HG02943 (cell line): Measurements from ENCODE around the gene PRCD.

Experiments
- ATAC-seq: cut with Tn5 transposase; IDR thresholded peaks from one replicate; pipeline ENCODE4 v1.9.1; 2021; ENCODE audit warnings: mild to moderate bottlenecking, low read depth, moderate library complexity; ENCODE audit not compliant: unreplicated experiment

The PRCD gene

GRCh38 chr17:76566988-76567431 lies 27.2 kb downstream of the PRCD start:
- ATAC-seq: no peak

GRCh38 chr17:76567634-76568432 lies 28.0 kb downstream of the PRCD start:
- ATAC-seq: no peak

- no peak for ATAC-seq
Observed at GRCh38 chr17:76568811-76569221, 29.0 kb downstream of the PRCD start.

GRCh38 chr17:76569607-76570279 lies 29.9 kb downstream of the PRCD start:
- ATAC-seq: no peak

GRCh38 chr17:76570457-76570856 lies 30.6 kb downstream of the PRCD start:
- no peak for ATAC-seq

DNA sequence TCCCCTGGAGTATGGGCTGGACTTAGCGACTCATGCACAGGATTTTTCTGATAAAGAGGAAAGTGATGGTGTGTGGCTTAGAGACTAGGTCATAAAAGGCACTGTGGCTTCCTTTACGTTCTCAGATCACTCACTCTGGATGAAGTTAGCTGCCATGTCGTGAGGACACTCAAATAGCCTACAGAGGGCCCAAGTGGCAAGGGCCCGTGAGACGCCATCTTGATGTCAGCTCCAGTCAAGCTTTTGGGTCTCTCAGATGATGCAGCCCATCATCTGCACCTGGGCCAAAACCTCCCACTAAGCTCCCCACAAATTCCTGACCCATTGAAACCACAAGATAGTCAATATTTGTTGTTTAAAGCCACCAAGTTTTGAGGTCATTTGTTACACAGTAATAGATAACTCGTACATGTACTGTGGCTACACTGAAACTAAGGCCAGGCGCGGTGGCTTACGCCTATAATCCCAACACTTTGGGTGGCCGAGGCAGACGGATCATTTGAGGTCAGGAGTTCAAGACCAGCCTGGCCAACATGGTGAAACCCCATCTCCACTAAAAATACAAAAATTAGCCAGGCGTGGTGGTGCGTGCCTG lies 31.1 kb downstream of the PRCD start:
- no peak for ATAC-seq

DNA sequence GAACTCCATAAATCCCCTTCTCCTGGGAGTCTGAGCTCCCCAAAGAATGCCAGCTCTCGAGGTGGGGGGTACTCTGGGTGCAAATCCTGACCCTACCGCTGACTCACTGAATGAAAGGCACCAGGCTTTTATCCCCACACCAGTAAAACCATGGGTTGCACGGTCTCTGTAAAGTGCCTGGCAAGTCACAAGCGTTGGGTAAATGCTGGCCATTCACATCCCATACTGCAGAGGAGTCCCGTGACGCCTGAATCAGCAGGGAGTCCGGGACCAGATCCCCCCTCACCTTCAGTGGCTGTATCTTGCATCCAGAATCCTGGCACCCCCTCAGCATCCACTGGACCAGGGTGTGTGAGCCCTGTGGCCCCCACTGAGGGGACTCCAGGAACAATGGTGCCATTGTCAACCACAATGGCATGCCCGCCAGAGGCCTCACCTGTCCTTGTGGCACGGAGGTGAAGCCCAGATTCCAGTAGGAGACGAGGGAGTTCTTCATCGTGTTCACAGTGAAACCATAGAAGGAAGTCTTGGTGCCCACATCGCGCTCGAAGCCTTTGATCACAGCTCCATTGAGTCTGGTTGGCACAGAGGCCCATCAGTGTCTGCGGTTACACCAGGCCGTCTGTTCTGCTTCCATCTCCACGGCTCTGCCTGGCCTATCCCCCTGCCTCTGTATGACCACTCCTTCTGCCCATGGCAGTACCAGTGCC lies 32.5 kb downstream of the PRCD start:
- no peak for ATAC-seq

DNA sequence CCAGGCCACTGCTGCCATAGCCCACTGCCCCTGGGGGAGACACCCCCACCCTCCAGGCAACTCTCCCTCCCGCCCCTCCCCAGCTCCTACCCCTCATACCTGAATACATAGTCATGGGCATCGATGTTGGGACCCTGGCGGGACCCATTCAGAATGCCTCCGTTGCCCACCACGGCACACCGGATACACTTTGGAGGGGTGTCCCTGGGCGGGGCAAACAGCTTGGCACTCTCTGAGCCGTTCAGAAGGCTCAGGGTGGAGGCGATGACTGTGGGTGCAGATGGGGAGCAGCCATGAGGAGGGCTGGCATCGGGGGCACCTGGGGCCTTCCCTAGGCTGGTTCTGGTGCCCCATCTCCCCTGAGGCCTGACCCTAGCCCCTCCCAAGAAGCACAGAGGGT lies 33.3 kb downstream of the PRCD start:
- no peak for ATAC-seq

DNA sequence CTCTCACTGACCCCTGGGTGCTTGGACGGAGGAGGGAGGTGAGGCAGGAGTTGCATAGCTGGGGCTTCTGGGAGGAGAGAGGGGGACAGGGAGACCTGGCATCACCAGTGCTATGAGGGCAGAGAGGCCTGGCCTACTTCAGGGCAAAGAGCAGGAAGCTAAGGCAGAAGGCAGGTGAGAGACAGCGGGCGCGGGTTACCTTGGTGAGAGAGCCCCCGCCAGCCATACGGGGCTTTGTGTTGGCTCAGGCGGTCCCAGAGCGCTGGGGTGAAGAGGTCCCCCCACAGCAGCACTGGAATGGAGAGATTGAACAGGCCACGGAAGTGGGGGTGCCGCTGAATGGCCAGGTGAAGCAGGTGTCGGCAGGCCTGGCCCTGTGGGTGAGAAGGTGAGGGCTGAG lies 34.3 kb downstream of the PRCD start:
- ATAC-seq: no peak

- ATAC-seq: no peak
Observed at GRCh38 chr17:76575570-76575969, 35.7 kb downstream of the PRCD start.

DNA sequence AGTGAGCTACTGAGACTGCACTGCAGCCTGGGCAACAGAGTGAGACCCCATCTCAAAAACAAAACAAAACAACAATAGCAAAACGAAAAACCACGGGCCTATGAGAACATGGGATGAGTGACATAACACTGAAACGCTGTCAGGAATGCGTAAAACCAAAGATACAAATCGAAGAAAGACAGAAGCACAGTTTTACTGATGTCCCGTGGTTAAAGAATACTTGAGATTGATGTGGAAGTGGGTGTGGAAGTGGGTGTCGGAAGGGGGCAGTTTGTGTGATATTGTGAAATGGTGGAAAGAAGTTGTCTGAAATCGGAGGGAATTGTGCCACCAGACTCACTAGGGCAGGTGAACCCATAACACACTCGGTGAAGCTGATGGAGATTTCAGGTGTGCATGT lies 36.3 kb downstream of the PRCD start:
- ATAC-seq: no peak

DNA sequence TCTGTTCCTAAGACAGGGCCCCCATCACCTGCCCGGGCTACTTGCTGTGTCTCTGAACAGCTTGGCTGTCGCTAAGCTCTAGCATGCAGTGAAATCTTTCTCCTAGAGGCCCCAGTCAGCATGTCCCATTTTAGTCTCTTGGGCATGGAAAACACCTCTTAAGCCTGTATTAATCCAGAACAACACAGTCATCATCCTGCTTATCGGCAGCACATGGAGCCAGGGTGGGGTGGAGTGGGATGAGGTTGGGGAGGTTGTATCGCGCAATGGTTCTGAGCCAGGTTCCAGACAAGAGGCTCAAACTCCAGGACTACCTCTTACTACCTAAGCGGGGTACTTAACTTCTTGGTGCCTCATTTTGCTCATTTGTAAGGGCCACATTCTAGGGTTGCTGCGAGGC lies 38.0 kb downstream of the PRCD start:
- no peak for ATAC-seq

DNA sequence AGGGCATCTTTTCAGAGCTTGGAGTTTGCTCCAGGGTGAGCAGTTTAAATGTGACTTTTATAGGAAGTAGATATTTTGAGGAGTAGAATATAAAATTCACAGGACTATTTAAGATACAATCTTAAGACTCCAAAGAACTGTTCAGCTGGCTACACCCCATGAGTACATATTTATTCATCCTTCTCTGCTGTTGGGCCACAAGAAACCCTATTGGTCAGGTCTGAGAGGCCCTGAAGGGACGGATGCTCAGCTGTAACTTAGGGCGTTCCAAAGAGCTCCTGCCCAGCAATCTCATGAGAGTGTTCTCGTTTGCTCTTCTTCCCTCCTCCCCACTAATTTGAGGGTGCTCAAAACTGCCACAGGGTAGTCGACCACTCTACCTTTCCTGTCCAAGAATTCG lies 38.5 kb downstream of the PRCD start:
- ATAC-seq: no peak

DNA sequence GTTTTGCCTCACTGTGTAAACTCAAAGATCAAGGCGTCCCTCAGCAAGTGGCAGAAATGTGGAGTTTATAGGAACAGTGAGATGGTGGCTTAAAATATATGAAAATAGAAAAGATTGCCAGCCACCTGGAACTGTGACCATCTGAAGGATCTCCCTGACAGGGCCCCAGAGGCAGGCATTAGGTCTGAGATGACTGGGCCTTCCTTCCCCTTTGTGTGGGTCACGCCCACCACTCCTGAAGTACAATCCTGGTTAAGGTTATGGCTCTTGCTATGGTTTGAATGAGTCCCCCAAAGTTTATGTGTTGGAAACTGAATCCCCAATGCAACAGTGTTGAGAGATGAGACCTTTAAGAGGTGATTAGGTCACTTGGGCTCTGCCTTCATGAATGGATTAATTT lies 39.4 kb downstream of the PRCD start:
- ATAC-seq: no peak

- ATAC-seq: no peak
Observed at GRCh38 chr17:76581515-76581914, 41.7 kb downstream of the PRCD start.

DNA sequence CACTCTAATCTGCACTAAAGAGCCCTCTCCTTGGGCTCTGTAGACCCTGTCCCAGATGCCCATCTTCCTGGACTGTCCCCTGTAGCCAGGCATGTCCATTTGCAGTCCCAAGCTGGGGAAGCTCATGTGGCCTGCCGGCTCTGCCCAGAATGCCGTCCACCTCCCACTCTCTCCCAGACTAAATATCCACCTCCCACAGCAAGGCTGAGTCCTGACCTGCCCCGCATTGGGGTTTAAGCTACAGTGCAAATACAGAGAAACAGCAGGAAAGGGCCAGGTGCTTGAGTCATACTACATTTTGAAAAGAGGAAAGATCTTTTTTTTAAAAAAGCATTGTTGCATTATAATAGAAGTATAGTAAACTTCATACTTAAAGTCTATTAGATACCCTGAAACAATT lies 42.8 kb downstream of the PRCD start:
- ATAC-seq: no peak

DNA sequence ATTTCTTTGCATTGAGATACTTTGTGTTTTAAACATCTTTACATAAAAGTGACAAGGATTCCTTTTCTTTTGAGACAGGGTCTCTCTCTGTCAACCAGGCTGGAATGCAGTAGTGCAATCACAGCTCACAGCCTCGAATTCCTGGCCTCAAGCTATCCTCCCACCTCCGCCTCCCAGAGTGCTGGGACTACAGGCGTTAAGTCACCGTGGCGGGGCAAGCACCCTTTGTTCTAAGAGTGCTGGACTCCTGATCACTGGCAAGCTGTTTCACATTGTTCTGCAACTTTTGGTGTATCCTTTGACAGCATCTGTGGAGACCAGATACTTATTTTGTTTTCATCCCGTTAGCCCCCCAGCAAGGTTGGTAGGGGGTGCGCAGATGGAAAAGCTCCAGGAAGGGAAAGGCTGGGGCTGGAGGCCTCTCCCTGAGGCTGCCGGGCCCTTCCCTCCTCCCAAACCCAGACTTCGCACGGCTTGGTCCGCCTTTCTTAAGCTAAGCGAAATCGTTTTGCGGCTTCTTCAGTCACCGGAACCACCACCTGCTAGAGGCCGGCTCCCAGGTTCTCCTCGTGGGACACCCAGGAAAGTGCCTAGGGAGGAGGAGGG lies 44.7 kb downstream of the PRCD start:
- no peak for ATAC-seq

GRCh38 chr17:76585033-76585648 lies 45.3 kb downstream of the PRCD start:
- no peak for ATAC-seq

DNA sequence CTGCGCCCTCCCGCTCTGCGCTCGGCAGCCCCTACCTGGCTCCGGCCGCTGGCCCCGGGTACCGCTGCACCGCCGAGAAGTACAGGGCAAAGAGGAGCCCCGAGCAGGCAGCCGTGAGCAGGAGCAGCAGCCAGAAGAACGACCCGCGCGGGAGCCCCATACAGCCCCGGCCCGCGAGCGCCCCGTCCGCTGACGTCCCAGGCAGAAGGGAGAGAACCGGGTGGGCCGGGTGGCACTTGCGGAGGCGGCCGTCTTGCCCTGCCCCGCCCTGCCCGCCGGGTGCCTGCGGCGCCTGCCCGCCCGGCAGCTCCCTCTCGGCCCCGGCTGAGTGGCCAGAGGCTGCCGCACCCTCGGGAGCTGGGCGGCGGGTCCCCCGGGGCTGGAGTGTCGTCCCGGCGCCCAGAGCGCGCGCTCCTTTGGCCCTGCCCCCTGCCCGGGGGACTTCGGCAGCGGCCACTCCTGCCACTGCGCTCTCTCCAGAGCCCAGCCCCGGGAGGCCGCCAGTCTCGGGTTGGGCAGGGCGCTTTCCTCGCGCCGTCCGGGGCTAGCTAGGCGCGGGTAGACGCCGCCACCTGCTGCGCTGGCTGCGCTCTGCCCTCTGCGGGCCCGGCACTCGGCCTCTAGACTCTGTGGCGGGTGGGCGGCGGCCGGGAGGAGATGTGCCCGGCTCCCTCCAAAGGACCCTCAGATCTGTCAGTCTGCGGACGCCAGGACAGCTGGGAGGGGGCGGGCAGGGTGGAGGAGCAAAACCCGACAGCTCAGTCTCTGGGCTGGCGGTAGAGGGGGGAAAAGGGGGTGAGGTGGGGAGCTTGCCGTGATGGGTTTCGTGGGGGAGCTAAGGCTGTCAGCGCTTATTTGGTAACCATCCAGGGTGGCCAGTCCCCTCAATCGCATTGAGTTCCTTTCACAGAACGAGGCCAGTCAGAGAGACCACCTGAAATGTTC lies 46.1 kb downstream of the PRCD start, which contains the start of gene ST6GALNAC2:
ST6GALNAC2 (minus strand) TSS at position 212 of the 945 bp plus-strand sequence; CDS start at position 160, 52 bp downstream.
- no peak for ATAC-seq
